ENCODE data around the gene USP31. TPM values are rescaled to one million over a fixed set of nuclear protein-coding genes. Genes with fewer than 3 reads are reported as not detected.

Gene USP31
- total and polyA plus RNA-seq, 2 donors from 2014 or later, result 3.5 to 19.7 TPM

GRCh38 chr16:23172583-23172982, 23.3 kb upstream of the USP31 start:
- H3K4me1 ChIP-seq (ENCODE audit: control insufficient read depth in 2 of 3, insufficient read depth in 2 of 3, low read depth in 1 of 3, low read length in 3 of 3), result no peaks in the 10 kb centered on the region
- DNase-seq, result no peak
- H3K9me3 ChIP-seq (ENCODE audit: control insufficient read depth in 2 of 3, insufficient read depth in 1 of 3, low read length in 3 of 3), result no peaks in the 10 kb centered on the region
- no peaks in the 10 kb centered on the region for H3K36me3 ChIP-seq (ENCODE audit: control insufficient read depth in 2 of 3, insufficient read depth in 3 of 3, low read length in 3 of 3)
- no peak for FAIRE-seq
- H3K4me3 ChIP-seq (ENCODE audit: low read length in 3 of 3), result no peak overlapping the region
- TF ChIP-seq CTCF (IDR thresholded peaks at IDR 0.05; ENCODE audit: borderline replicate concordance, extremely low read depth, insufficient read depth), result no peak
- H3K27me3 ChIP-seq (ENCODE audit: control insufficient read depth, insufficient read depth, low read length), result no peaks in the 10 kb centered on the region
- H3K9ac ChIP-seq (ENCODE audit: low read length in 3 of 3), result no peak overlapping the region
- intact Hi-C loops (cut with DNase I), result no loop called here
- H3K27ac ChIP-seq (ENCODE audit: low read depth in 2 of 2, low read length in 2 of 2), result no peak overlapping the region

- no peak overlapping the region for H3K4me3 ChIP-seq (ENCODE audit: low read length in 3 of 3)
Measured at GRCh38 chr16:23164736-23165135, 15.5 kb upstream of the USP31 start.

GRCh38 chr16:23163921-23164320, 14.7 kb upstream of the USP31 start:
- H3K36me3 ChIP-seq (ENCODE audit: control insufficient read depth in 2 of 3, insufficient read depth in 3 of 3, low read length in 3 of 3), result no peaks in the 10 kb centered on the region
- no peaks in the 10 kb centered on the region for H3K27me3 ChIP-seq (ENCODE audit: control insufficient read depth, insufficient read depth, low read length)
- no peaks in the 10 kb centered on the region for H3K9me3 ChIP-seq (ENCODE audit: control insufficient read depth in 2 of 3, insufficient read depth in 1 of 3, low read length in 3 of 3)
- no peak overlapping the region for H3K9ac ChIP-seq (ENCODE audit: low read length in 3 of 3)
- intact Hi-C loops (cut with DNase I), result no loop called here
- no peaks in the 10 kb centered on the region for H3K4me1 ChIP-seq (ENCODE audit: control insufficient read depth in 2 of 3, insufficient read depth in 2 of 3, low read depth in 1 of 3, low read length in 3 of 3)
- H3K27ac ChIP-seq (ENCODE audit: low read depth in 2 of 2, low read length in 2 of 2), result no peak overlapping the region
- H3K4me3 ChIP-seq (ENCODE audit: low read length in 3 of 3), result no peak overlapping the region
- TF ChIP-seq CTCF (IDR thresholded peaks at IDR 0.05; ENCODE audit: borderline replicate concordance, extremely low read depth, insufficient read depth), result no peak
- DNase-seq (no peak), FAIRE-seq (no peak)

More at GRCh38 chr16:23164736-23165135, 15.5 kb upstream of the USP31 start:
- intact Hi-C loops (cut with DNase I), result no loop called here
- H3K27me3 ChIP-seq (ENCODE audit: control insufficient read depth, insufficient read depth, low read length), result no peaks in the 10 kb centered on the region
- no peak overlapping the region for H3K27ac ChIP-seq (ENCODE audit: low read depth in 2 of 2, low read length in 2 of 2)
- H3K4me1 ChIP-seq (ENCODE audit: control insufficient read depth in 2 of 3, insufficient read depth in 2 of 3, low read depth in 1 of 3, low read length in 3 of 3), result no peaks in the 10 kb centered on the region
- no peaks in the 10 kb centered on the region for H3K36me3 ChIP-seq (ENCODE audit: control insufficient read depth in 2 of 3, insufficient read depth in 3 of 3, low read length in 3 of 3)
- FAIRE-seq (no peak), DNase-seq (no peak)
- no peaks in the 10 kb centered on the region for H3K9me3 ChIP-seq (ENCODE audit: control insufficient read depth in 2 of 3, insufficient read depth in 1 of 3, low read length in 3 of 3)
- no peak overlapping the region for H3K9ac ChIP-seq (ENCODE audit: low read length in 3 of 3)
- no peak for TF ChIP-seq CTCF (IDR thresholded peaks at IDR 0.05; ENCODE audit: borderline replicate concordance, extremely low read depth, insufficient read depth)

- Histone ChIP-seq H3K27ac (ENCODE audit: low read depth in 2 of 2, low read length in 2 of 2) (no peak overlapping the region), H3K36me3 (ENCODE audit: control insufficient read depth in 2 of 3, insufficient read depth in 3 of 3, low read length in 3 of 3) (no peaks in the 10 kb centered on the region), H3K9ac (ENCODE audit: low read length in 3 of 3) (no peak overlapping the region), H3K4me3 (ENCODE audit: low read length in 3 of 3) (no peak overlapping the region), H3K27me3 (ENCODE audit: control insufficient read depth, insufficient read depth, low read length) (no peaks in the 10 kb centered on the region), H3K9me3 (ENCODE audit: control insufficient read depth in 2 of 3, insufficient read depth in 1 of 3, low read length in 3 of 3) (no peaks in the 10 kb centered on the region), H3K4me1 (ENCODE audit: control insufficient read depth in 2 of 3, insufficient read depth in 2 of 3, low read depth in 1 of 3, low read length in 3 of 3) (no peaks in the 10 kb centered on the region)
- DNase-seq, result no peak
- no peak for FAIRE-seq
- intact Hi-C loops (cut with DNase I), result no loop called here
- TF ChIP-seq CTCF (IDR thresholded peaks at IDR 0.05; ENCODE audit: borderline replicate concordance, extremely low read depth, insufficient read depth), result no peak
Measured at GRCh38 chr16:23160574-23160973, 11.3 kb upstream of the USP31 start.

All from kidney (tissue), 14 donors.